Keratinocyte (primary cell): Measurements from ENCODE around the gene SMARCC2. TPM values are rescaled to one million over a fixed set of nuclear protein-coding genes. Genes with fewer than 3 reads are reported as not detected.

ENCODE experiments used
- DNase-seq: peaks from one replicate; pipeline ENCODE4 v3.0.0-alpha.2; 2011; ENCODE audit warnings: low read depth, missing footprints, low spot score
- FAIRE-seq: peaks from 2 replicates; lab custom pipeline; 2011; peaks lifted over from hg19 to GRCh38; lab: Jason Lieb, UNC
- H2AFZ ChIP-seq: 2 replicates; pipeline ENCODE4 v1.6.0; 2012; ENCODE audit warnings: low read length, control low read depth, inconsistent platforms; ENCODE audit not compliant: control insufficient read depth
- H3K27ac ChIP-seq: 2 replicates; pipeline ENCODE4 v1.5.1; 2011; ENCODE audit warnings: low read length; ENCODE audit not compliant: control insufficient read depth, insufficient read depth
- H3K27me3 ChIP-seq: 3 replicates; pipeline ENCODE4 v1.6.0; 2011; ENCODE audit warnings: low read length; ENCODE audit not compliant: control insufficient read depth, insufficient read depth; ENCODE audit errors: extremely low read depth
- H3K36me3 ChIP-seq, 2 experiments: 2 replicates in 1 of 2; 3 replicates in 1 of 2; pipeline ENCODE4 v1.5.1; 2011; ENCODE audit warnings: low read length in 2 of 2, mild to moderate bottlenecking in 1 of 2; ENCODE audit not compliant: control insufficient read depth in 2 of 2, insufficient read depth in 2 of 2; ENCODE audit errors: extremely low read depth in 1 of 2
- H3K4me1 ChIP-seq: 3 replicates; pipeline ENCODE4 v1.5.1; 2011; ENCODE audit warnings: low read length; ENCODE audit not compliant: control insufficient read depth, insufficient read depth; ENCODE audit errors: extremely low read depth
- H3K4me2 ChIP-seq: 3 replicates; pipeline ENCODE4 v1.6.0; 2011; ENCODE audit warnings: low read depth, low read length; ENCODE audit not compliant: control insufficient read depth, insufficient read depth; ENCODE audit errors: extremely low read depth
- H3K4me3 ChIP-seq, 3 experiments: fragments of 200-600 bp in 1 of 3; sonication (generic) in 1 of 3; 2 replicates in 2 of 3; 3 replicates in 1 of 3; pipeline ENCODE4 v1.5.1; 2011 to 2016; ENCODE audit warnings: low read length in 3 of 3, mild to moderate bottlenecking in 3 of 3, control low read depth in 2 of 3, inconsistent platforms in 1 of 3, low read depth in 1 of 3, mixed read lengths in 1 of 3, mixed run types in 1 of 3, moderate library complexity in 1 of 3; ENCODE audit not compliant: control insufficient read depth in 2 of 3, insufficient read depth in 2 of 3; ENCODE audit errors: extremely low read depth in 1 of 3
- H3K79me2 ChIP-seq: 2 replicates; pipeline ENCODE4 v1.6.0; 2012; ENCODE audit warnings: low read length; ENCODE audit not compliant: control insufficient read depth, insufficient read depth
- H3K9ac ChIP-seq: 3 replicates; pipeline ENCODE4 v1.6.0; 2011; ENCODE audit warnings: low read length; ENCODE audit not compliant: control insufficient read depth, insufficient read depth; ENCODE audit errors: extremely low read depth
- H3K9me1 ChIP-seq: 3 replicates; pipeline ENCODE4 v1.6.0; 2011; ENCODE audit warnings: low read length; ENCODE audit not compliant: control insufficient read depth, insufficient read depth; ENCODE audit errors: extremely low read depth
- H3K9me3 ChIP-seq: 2 replicates; pipeline ENCODE4 v1.5.1; 2012; ENCODE audit warnings: low read depth, low read length; ENCODE audit not compliant: control insufficient read depth
- H4K20me1 ChIP-seq: 3 replicates; pipeline ENCODE4 v1.6.0; 2011; ENCODE audit warnings: low read length; ENCODE audit not compliant: control insufficient read depth, insufficient read depth; ENCODE audit errors: extremely low read depth
- CTCF ChIP-seq, 3 experiments: IDR thresholded peaks in 1 of 3; conservative IDR thresholded peaks in 1 of 3; optimal IDR thresholded peaks in 1 of 3; 2 replicates in 2 of 3; 3 replicates in 1 of 3; pipeline versions ENCODE3 to v1.5.1; 2011; ENCODE audit warnings: low read length in 3 of 3, mild to moderate bottlenecking in 3 of 3, moderate library complexity in 2 of 3, control low read depth in 1 of 3, inconsistent platforms in 1 of 3; ENCODE audit not compliant: insufficient read depth in 2 of 3; ENCODE audit errors: extremely low read depth in 1 of 3
- EZH2 ChIP-seq: IDR thresholded peaks from one replicate; pipeline ENCODE4 v1.6.1; 2012; ENCODE audit warnings: inconsistent platforms, mild to moderate bottlenecking, low read length, moderate library complexity
- dilution Hi-C: fragments of 300-500 bp; cut with MboI; formaldehyde crosslinking; loops from one replicate; pipeline ENCODE4 v1.7.0; 2020; ENCODE audit warnings: low sequenced_read_pairs; ENCODE audit not compliant: extremely low pct_ligation_motif_present
- polyA plus RNA-seq, 5 experiments: library from polyadenylated mRNA; depleted of rRNA in 3 of 5; stranded (reverse) in 3 of 5; stranded (forward) in 1 of 5; unstranded in 1 of 5; fragments of >200 nt; gene quantifications; 1 replicate in 1 of 5; 2 replicates in 3 of 5; 3 replicates in 1 of 5; pipeline versions ENCODE4 v1.2.1 to v1.2.3, GENCODE V29; 2011 to 2012; ENCODE audit warnings: missing spikeins in 2 of 5, low read depth in 1 of 5, low replicate concordance in 1 of 5

Gene SMARCC2
- polyA plus RNA-seq, 1 donor (not counting 4 experiments of a cell fraction or from before 2014, with no cell fraction given): 32.5 TPM

- H3K36me3 ChIP-seq: peaks cover 5 to 7% of the 10 kb centered on the region in 2 experiments
- H3K4me2 ChIP-seq: no peak overlapping the region
- H3K9me1 ChIP-seq: no peaks in the 10 kb centered on the region
- dilution Hi-C loops: no loop called here
- FAIRE-seq: no peak
- H3K4me1 ChIP-seq: peaks cover 19% of the 10 kb centered on the region
- H3K79me2 ChIP-seq: peaks cover 12% of the 10 kb centered on the region
- no peak overlapping the region for H2AFZ ChIP-seq
- no peaks in the 10 kb centered on the region for H4K20me1 ChIP-seq
- no peak overlapping the region for H3K4me3 ChIP-seq
- no peak for TF ChIP-seq CTCF (optimal IDR thresholded peaks at IDR 0.05 in 1 of 3, IDR thresholded peaks at IDR 0.05 in 1 of 3, conservative IDR thresholded peaks at IDR 0.05 in 1 of 3; ENCODE audit: extremely low read depth in 1 of 3, insufficient read depth in 2 of 3, low read length in 3 of 3)
- TF ChIP-seq EZH2: no peak
- H3K9me3 ChIP-seq: no peaks in the 10 kb centered on the region
- H3K27me3 ChIP-seq: no peaks in the 10 kb centered on the region
- no peak overlapping the region for H3K9ac ChIP-seq
- DNase-seq: no peak
- no peak overlapping the region for H3K27ac ChIP-seq
These were observed 35.0 kb downstream of the SMARCC2 start for GRCh38 chr12:56154246-56154771.

- dilution Hi-C loops: no loop called here
- H3K4me3 ChIP-seq: no peak overlapping the region
These were observed 35.6 kb downstream of the SMARCC2 start for GRCh38 chr12:56153678-56154065.

More at GRCh38 chr12:56153678-56154065, 35.6 kb downstream of the SMARCC2 start:
- Histone ChIP-seq H3K27ac (no peak overlapping the region), H3K4me1 (peaks cover 19% of the 10 kb centered on the region), H3K9me3 (no peaks in the 10 kb centered on the region), H3K4me2 (no peak overlapping the region), H3K9ac (no peak overlapping the region), H3K79me2 (peaks cover 5% of the 10 kb centered on the region), H4K20me1 (no peaks in the 10 kb centered on the region), H3K36me3 (peaks cover 0 to 6% of the 10 kb centered on the region in 2 experiments), H3K27me3 (no peaks in the 10 kb centered on the region), H3K9me1 (no peaks in the 10 kb centered on the region), H2AFZ (no peak overlapping the region)
- FAIRE-seq: no peak
- no peak for DNase-seq
- TF ChIP-seq EZH2 (no peak), CTCF (optimal IDR thresholded peaks at IDR 0.05 in 1 of 3, IDR thresholded peaks at IDR 0.05 in 1 of 3, conservative IDR thresholded peaks at IDR 0.05 in 1 of 3; ENCODE audit: extremely low read depth in 1 of 3, insufficient read depth in 2 of 3, low read length in 3 of 3) (no peak)
